MCF 10A (cell line): Measurements from ENCODE around the gene LZTS3. TPM values are rescaled to one million over a fixed set of nuclear protein-coding genes. Genes with fewer than 3 reads are reported as not detected.
"Not testable (repeated sequence)": the region's sequence is repeated elsewhere in the genome, so short reads cannot be mapped to it uniquely, and the experiment has no call there.

Source experiments
- Bru-seq: library from RNA; stranded (reverse); fragments of 400-500 nt; gene quantifications from one replicate; lab custom pipeline; 2021; lab: Mats Ljungman, UMichigan
- BruChase-seq, 2 experiments: library from RNA; stranded (reverse); fragments of 400-500 nt; gene quantifications; one replicate each; lab custom pipeline; 2021; lab: Mats Ljungman, UMichigan
- BruUV-seq: library from RNA; stranded (reverse); fragments of 400-500 nt; replicated peaks from 2 replicates; lab custom pipeline; 2021; lab: Mats Ljungman, UMichigan
- CTCF ChIA-PET: fragments of 300-600 bp; sonication (Branson Sonifier 250); formaldehyde crosslinking; extraction: SDS; loops from one replicate; lab custom pipeline; 2021; ENCODE audit warnings: antibody characterized with exemption, inconsistent platforms; lab: Yijun Ruan, JAX
- POLR2A ChIA-PET: fragments of 300-600, 350-650 bp; sonication (Branson Sonifier 250); formaldehyde crosslinking; extraction: SDS; loops from one replicate; lab custom pipeline; 2020; ENCODE audit warnings: antibody characterized with exemption, inconsistent platforms; lab: Yijun Ruan, JAX
- DNase-seq: peaks from one replicate; pipeline ENCODE4 v3.0.0-alpha.2; 2018; ENCODE audit not compliant: unreplicated experiment
- H3K27ac Mint-ChIP-seq: one replicate; pipeline ENCODE4 v1.8.0; 2022; ENCODE audit warnings: mild to moderate bottlenecking, low read depth, mixed read lengths; ENCODE audit not compliant: unreplicated experiment
- H3K27me3 Mint-ChIP-seq: one replicate; pipeline ENCODE4 v1.8.0; 2022; ENCODE audit warnings: mixed read lengths; ENCODE audit not compliant: insufficient read depth, unreplicated experiment
- H3K36me3 Mint-ChIP-seq: one replicate; pipeline ENCODE4 v1.8.0; 2022; ENCODE audit warnings: mild to moderate bottlenecking, moderate library complexity, mixed read lengths; ENCODE audit not compliant: insufficient read depth, unreplicated experiment
- H3K4me1 Mint-ChIP-seq: one replicate; pipeline ENCODE4 v1.8.0; 2022; ENCODE audit warnings: mixed read lengths; ENCODE audit not compliant: insufficient read depth, unreplicated experiment
- H3K4me3 Mint-ChIP-seq: one replicate; pipeline ENCODE4 v1.8.0; 2022; ENCODE audit warnings: mild to moderate bottlenecking, moderate library complexity, mixed read lengths; ENCODE audit not compliant: unreplicated experiment
- H3K9me3 Mint-ChIP-seq: one replicate; pipeline ENCODE4 v1.8.0; 2022; ENCODE audit warnings: mixed read lengths; ENCODE audit not compliant: unreplicated experiment
- intact Hi-C: fragments of 100-400 bp; cut with micrococcal nuclease; formaldehyde crosslinking; loops from 2 replicates; pipeline ENCODE4 v1.14.1; 2022
- long read RNA-seq: library from polyadenylated mRNA; stranded (forward); transcript quantifications from one replicate; pipeline ENCODE4 v2.0.0, GENCODE V29; 2022
- total RNA-seq: library from RNA; stranded (reverse); gene quantifications from 2 replicates; pipeline ENCODE4 v1.2.3, GENCODE V29; 2022
- TF ChIP-seq, protein P1 (sequence below): fragments of 200-600 bp; IDR thresholded peaks from one replicate; pipeline ENCODE4 v1.8.0; 2022; ENCODE audit warnings: antibody characterized with exemption, mild to moderate bottlenecking; ENCODE audit not compliant: unreplicated experiment

Gene LZTS3
- total RNA-seq (5.3 and 8.5 TPM in 2 replicates), Bru-seq, nascent RNA (percentile 49 among the genes with signal in this experiment), BruChase-seq, experiment 1, labeled RNA remaining after a 6-hour chase (percentile 79 among the genes with signal in this experiment), BruChase-seq, experiment 2, labeled RNA remaining after a 2-hour chase (percentile 56 among the genes with signal in this experiment)
- long read RNA-seq, full-length matches to known transcripts: 5 of 16 reads
- long read RNA-seq, partial matches to known transcripts: 4 of 16 reads
- long read RNA-seq, other reads (novel, unspliced or antisense): 7 of 16 reads

DNA sequence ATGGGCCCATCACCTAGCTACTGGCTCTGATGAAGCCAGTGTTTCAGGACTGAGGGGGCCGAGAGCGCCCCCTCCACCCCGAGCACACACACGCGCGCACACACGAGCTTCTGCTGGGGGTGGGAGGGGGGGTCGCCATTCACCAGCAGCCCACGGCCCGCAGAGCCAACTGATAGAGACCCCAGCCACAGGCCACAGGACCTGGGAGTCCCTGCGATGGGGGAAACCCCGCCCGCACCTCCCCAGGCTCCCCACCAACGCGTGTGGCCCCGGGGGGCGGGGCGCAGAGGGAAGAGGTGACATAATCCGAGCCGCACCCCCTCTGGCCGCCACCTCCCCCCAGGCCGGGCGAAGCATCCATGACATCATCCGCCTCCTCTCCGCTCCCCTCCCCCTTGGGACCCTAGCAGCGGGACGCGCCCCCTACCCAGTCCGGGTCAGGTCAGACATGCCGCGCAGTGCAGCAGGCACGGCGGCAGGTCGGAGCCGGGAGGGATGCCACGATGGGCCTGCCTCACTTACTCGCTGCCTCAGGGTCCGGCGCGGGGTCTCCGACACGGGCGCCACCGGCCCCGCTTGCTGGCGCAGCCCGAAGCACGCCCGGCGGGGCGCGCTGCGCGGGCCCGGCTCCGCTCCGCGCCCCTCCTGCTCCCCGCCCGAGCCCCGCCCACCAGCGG is at the start of gene LZTS3:
Gene LZTS3 (minus strand): TSS at position 617 of the 677 bp plus-strand sequence. CDS start 6,386 bp downstream, outside the sequence.
- Mint-ChIP-seq H3K27ac (peak within 1 kb of the TSS; percentile 86), H3K27me3 (no peaks in the 10 kb centered on the region), H3K4me1 (peaks cover 14% of the 10 kb centered on the region), H3K36me3 (no peaks in the 10 kb centered on the region), H3K4me3 (peak within 1 kb of the TSS; percentile 93), H3K9me3 (no peaks in the 10 kb centered on the region)
- POLR2A ChIA-PET: interaction anchor here (0.6 to 5.3 kb wide), 8 partner anchors 11 to 704 kb away, joined by 3 to 44 read pairs (median 3); partner anchors contain the start of genes DDRGK1, FASTKD5 and UBOX5
- BruUV-seq: no TSS peak
- CTCF ChIA-PET: interaction anchor here (0.5 to 1.1 kb wide), 2 partner anchors 11 to 983 kb away, joined by 3 read pairs; no protein-coding TSS in a partner anchor
- TF ChIP-seq, protein P1, sequence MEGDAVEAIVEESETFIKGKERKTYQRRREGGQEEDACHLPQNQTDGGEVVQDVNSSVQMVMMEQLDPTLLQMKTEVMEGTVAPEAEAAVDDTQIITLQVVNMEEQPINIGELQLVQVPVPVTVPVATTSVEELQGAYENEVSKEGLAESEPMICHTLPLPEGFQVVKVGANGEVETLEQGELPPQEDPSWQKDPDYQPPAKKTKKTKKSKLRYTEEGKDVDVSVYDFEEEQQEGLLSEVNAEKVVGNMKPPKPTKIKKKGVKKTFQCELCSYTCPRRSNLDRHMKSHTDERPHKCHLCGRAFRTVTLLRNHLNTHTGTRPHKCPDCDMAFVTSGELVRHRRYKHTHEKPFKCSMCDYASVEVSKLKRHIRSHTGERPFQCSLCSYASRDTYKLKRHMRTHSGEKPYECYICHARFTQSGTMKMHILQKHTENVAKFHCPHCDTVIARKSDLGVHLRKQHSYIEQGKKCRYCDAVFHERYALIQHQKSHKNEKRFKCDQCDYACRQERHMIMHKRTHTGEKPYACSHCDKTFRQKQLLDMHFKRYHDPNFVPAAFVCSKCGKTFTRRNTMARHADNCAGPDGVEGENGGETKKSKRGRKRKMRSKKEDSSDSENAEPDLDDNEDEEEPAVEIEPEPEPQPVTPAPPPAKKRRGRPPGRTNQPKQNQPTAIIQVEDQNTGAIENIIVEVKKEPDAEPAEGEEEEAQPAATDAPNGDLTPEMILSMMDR: no peak
- intact Hi-C loops: loop anchor here (10.0 kb wide), 1 partner anchor 118 kb away; no protein-coding TSS in a partner anchor
- DNase-seq: peak; percentile 27

DNA sequence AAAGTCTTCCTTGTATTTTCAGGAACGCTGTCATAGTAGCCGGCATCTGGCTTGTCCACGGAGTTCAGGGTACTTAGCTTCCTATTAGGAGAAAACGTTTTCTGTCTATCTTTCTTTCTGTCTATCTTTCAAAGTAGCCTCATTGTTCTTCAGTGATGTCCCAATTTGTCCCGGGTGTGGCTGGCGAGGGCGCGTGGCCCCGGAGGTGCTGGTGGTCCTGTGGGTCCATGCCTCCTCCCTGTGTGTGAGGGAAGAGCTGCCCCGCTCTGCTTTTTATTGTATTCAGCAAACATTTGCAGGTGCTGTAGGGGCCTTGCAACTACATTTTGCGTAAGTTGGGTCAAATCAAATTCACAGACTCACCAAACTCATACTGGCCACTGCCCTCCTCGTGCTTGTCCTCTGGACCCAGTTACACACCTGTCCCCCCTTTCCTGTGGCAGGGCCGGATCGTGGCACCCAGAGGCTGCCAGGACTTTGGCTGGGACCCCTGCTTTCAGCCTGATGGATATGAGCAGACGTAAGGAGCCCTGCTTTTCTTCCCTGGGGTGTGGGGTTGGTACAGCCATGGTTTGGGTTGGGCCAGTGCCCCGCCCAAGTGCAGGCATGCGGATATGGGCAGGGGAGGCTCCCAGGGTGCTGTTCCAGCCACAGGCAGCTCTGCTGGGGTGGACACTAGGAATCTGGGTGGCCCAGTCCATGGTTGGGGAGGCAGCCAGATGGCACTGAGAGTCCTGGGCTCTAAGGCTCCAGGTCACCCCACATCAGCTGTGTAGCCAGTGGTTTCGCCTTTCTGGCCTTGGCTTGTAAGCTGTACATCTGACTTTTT is 48.3 kb upstream of the LZTS3 start:
- intact Hi-C loops: no loop called here
- Mint-ChIP-seq H3K27me3 (no peaks in the 10 kb centered on the region), H3K4me1 (peaks cover 4% of the 10 kb centered on the region), H3K27ac (peak overlapping the region; percentile 28), H3K4me3 (no peak overlapping the region), H3K9me3 (no peaks in the 10 kb centered on the region), H3K36me3 (peaks cover 46% of the 10 kb centered on the region)
- BruUV-seq: no TSS peak
- TF ChIP-seq, protein P1: no peak
- ChIA-PET CTCF (interaction anchor here (0.6 to 11.5 kb wide), 8 partner anchors 9 to 106 kb away, joined by 3 to 192 read pairs (median 3); no protein-coding TSS in a partner anchor), POLR2A (interaction anchor here (0.6 to 2.4 kb wide), 8 partner anchors 11 to 371 kb away, joined by 3 to 14 read pairs (median 4); partner anchors contain the start of genes ITPA and SLC4A11)
- DNase-seq: no peak

- intact Hi-C loops: loop anchor here (1.0 kb wide), 3 partner anchors 32 to 98 kb away; no protein-coding TSS in a partner anchor
- Mint-ChIP-seq H3K27me3 (no peaks in the 10 kb centered on the region), H3K4me1 (peaks cover 4% of the 10 kb centered on the region), H3K27ac (no peak overlapping the region), H3K4me3 (no peak overlapping the region), H3K9me3 (no peaks in the 10 kb centered on the region), H3K36me3 (peaks cover 67% of the 10 kb centered on the region)
- peak; percentile 60 for DNase-seq
- ChIA-PET CTCF (interaction anchor here (0.5 to 11.5 kb wide), 48 partner anchors 9 to 695 kb away, joined by 3 to 192 read pairs (median 3); partner anchors contain the start of genes ITPA and SLC4A11), POLR2A (interaction anchor here (0.7 to 1.9 kb wide), 5 partner anchors 9 to 98 kb away, joined by 3 to 14 read pairs (median 4); partner anchors contain the start of genes ITPA and SLC4A11)
- TF ChIP-seq, protein P1: peak; percentile 98
- no TSS peak for BruUV-seq
Observed at GRCh38 chr20:3218307-3218988, 45.1 kb upstream of the LZTS3 start.

- CTCF ChIA-PET: interaction anchor here (0.5 to 11.5 kb wide), 4 partner anchors 24 to 410 kb away, joined by 3 to 192 read pairs (median 4); no protein-coding TSS in a partner anchor
- DNase-seq, POLR2A ChIA-PET, H3K27ac Mint-ChIP-seq, H3K4me3 Mint-ChIP-seq, intact Hi-C loops, H3K4me1 Mint-ChIP-seq, H3K27me3 Mint-ChIP-seq, BruUV-seq, H3K9me3 Mint-ChIP-seq: not testable (repeated sequence)
- peaks cover 52% of the 10 kb centered on the region for H3K36me3 Mint-ChIP-seq
Observed at GRCh38 chr20:3215359-3215917, 42.1 kb upstream of the LZTS3 start.
